ENCODE results near the gene PRDM1.

GRCh38 chr6:106084989-106085691, 996 bp upstream of the PRDM1 start:
- TF ChIP-seq CTCF (conservative IDR thresholded peaks at IDR 0.05 in 1 of 2, IDR thresholded peaks at IDR 0.05 in 1 of 2; ENCODE audit: low read depth in 1 of 2, low read length in 2 of 2): no peak
- no peak for TF ChIP-seq EZH2 (IDR thresholded peaks at IDR 0.05; ENCODE audit: low read length, missing control alignments)
